ENCODE data around the gene ZSCAN9.

The ZSCAN9 gene

DNA sequence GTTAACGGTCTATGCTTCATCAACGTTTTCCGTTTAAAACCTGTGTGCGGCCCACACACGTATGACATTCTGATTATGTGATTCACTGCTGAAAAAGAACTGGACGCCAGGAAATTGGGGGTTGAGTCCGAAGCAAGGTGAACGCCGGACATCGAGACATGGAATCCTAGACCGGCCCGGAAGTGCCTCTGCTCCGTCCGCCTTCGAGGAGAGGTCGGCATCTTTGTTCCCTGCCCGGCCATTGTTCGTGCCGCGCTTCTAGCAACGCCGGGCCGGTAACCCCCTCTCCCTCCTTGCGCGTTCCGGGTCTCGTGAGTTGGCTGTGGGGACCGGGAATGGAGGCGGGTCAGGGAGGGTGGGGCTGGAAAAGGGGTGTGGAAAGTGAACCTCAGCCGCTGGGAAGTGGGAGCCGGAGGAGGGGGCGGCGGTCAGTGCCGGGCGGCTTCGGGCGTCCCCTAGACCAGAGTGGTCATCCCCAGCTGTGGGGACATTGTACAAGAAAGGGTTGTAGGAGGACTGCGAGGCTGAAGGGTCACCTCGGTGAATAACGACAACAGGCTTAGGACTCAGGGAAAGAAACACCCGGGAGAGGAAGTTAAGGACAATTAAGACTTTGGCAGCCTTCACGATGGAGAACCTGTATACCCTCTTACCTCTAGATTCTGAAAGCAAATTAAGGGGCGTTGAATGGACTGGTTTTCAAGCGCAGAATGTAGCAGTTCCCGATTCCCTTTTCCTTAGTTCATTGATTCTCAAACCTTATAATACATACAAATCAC is at the start of gene ZSCAN9:
Gene ZSCAN9, plus strand, starts transcription at position 220 of the 779 bp plus-strand sequence. CDS start 1,810 bp downstream, outside the sequence.
- peak; percentile 81 for DNase-seq (ENCODE audit: low read depth, low spot score)

DNA sequence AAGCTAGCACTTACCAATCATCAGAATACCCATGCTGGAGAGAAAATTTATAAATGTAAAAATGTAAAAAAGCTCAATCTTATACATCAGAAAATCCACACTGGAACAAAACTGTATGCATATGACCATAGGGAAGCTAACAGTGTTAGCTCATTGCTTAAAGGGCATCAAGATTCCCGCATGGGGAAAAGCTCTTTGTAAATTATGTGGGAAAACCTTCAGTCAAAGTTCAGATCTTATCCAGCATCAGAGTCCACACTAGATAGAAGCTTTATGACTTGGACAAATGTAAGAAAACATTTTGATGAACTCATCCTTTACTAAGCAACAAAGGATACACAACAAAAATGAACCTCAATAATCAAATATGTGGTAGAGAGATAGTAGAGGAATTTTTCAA is 48.7 kb upstream of the ZSCAN9 start:
- no peak for DNase-seq (ENCODE audit: low read depth, low spot score)

DNA sequence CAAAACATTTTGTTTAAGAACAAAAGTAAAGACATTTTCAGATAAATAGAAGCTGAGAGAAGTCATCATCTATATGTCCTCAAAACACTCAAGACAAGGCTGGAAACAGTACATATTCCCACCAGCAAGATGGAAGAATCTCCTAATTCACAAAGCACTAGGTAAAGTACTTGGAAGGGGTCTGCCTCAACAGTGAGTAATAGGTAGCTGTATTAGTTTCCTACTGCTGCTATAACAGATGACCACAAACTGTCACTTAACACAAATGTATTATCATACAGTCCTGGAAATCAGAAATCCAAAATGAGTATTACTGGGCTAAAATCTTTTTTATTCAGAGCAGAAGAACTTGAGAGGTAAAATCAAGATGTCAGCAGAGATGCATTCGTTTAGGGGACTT is 42.8 kb upstream of the ZSCAN9 start:
- DNase-seq (ENCODE audit: low read depth, low spot score) = no peak

DNA sequence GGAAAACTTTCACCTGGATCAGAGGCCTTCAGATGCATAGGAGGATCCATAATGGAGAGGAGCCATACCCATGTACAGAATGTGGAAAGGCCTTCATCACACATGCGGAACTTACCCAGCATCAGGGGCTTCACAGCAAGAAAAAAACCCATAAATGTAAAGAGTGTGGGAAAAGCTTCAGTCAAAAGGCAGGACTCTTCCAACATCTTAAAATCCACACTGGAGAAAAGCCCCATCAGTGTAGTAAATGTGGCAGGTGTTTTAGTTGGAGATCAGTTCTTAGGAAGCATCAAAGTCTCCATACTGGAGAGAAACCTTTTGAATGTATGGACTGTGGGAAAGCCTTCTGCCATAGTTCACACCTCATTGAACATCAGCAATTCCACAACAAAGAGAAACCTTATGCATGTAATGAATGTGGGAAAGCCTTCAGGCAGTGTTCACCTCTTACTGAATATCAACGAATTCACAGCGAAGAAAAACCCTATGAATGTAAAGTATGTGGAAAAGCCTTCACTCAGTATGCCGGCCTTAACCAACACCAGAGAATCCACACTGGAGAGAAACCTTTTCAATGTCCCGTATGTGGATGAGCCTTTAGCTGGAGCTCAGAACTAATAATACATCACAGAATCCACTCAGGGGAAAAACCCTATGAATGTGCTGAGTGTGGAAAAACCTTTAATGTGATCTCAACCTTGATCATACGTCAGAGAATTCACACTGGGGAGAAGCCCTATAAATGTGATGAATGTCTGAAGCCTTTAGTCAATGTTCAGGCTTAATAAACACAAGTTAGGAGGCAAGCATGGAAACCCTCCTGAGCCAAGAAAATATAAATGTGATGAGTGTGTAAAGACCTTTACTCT is 36.7 kb upstream of the ZSCAN9 start:
- DNase-seq (ENCODE audit: low read depth, low spot score) = no peak

DNA sequence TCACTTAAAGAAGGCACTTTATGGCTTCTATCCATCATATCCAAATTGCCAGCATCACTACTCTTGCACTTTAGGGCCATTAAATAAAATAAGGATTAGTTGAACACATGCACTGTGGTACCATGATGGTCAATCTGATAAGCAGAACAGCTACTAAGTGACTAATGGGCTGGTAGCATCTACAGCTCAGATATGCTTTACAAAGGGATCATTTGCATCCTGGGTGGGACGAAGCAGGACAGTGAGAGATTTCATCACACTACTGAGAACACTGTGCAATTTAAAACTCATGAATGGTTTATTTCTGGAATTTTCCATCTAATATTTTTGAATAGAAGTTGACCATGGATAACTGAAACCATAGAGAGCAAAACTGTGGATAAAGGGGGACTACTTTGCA is 25.1 kb upstream of the ZSCAN9 start:
- no peak for DNase-seq (ENCODE audit: low read depth, low spot score)

DNA sequence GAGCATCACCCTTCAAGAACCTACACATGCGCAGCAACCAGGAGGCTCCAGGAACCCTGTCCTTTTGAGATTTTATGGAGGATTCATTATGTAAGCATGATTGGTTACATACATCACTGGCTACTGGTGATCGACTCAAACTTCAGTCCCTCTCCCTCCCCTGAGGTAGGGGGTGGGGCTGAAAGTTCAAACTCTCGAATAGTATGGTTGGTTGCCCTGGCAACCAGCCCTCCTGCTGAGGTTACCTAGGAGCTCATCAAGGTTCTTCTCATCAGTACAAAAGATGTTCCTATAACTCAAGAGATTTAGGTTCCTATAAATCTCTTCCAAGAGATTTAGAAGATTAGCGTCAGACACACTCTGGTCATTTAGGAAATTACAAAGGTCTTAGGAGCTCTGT is 21.9 kb upstream of the ZSCAN9 start:
- DNase-seq (ENCODE audit: low read depth, low spot score) = peak; percentile 54

DNA sequence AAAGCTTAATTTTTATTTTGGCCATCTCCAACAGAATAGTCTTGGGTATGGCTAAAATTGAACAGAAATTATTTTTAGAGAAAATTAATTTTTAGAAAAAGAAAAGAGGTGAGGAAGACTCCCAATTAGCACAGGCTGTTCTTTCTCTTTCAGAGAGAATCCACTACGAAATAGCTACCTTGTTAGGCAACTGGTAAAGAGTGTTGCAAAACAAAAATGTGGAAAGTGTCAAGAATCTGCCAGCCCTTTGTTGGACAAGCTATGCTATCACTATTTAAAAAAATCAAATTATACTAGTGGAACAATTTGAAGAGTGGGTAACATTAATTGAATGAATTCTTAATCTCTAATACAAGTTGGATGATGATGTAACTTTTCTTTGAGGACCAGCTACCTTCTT is 19.2 kb upstream of the ZSCAN9 start:
- no peak for DNase-seq (ENCODE audit: low read depth, low spot score)

DNA sequence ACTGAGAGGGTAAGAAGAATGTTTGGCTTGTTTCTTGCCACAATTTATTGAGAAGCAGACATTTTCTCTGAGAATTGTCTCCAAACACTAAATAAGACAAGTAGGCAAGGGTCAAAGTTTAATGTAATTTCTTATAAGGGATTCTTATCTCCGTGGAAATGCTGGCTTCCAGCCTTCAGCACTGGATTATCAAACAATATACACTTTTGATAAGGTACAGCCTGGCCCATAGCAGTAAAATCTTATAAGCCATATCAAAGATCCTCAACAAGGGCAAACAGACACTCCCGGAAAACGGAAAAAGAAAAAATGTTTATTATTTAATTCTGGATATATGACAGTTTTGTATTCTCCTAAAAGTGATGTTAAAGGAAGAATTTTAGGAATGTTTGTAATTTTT is 18.5 kb upstream of the ZSCAN9 start:
- no peak for DNase-seq (ENCODE audit: low read depth, low spot score)

DNA sequence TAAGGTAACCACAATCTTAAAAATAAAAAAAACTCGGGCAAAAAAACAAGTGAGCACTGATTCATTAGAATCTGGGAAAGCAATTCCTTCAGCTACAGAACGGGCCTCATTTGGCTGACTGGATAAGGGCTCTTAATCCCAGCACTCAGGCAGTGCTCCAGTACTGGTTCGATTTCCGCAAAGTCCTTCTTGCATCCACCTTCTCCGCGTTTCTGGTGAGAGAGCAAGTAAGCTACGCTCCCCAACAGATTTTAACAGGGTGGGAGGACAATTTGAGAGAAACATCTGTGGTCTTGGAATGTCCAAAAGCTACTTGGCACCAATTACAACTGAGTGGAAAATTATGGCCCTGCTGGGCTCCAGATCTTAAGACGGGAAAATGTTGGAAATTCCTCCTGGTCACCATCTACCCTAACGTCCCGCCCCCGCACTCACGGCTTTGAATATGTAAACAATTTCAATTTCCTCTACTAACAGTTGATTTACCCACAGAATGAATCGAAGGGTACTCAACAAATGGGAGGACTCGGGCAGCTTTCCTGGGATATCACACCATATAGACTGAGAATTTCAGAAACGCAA is 18.1 kb upstream of the ZSCAN9 start:
- DNase-seq (ENCODE audit: low read depth, low spot score) = no peak

DNA sequence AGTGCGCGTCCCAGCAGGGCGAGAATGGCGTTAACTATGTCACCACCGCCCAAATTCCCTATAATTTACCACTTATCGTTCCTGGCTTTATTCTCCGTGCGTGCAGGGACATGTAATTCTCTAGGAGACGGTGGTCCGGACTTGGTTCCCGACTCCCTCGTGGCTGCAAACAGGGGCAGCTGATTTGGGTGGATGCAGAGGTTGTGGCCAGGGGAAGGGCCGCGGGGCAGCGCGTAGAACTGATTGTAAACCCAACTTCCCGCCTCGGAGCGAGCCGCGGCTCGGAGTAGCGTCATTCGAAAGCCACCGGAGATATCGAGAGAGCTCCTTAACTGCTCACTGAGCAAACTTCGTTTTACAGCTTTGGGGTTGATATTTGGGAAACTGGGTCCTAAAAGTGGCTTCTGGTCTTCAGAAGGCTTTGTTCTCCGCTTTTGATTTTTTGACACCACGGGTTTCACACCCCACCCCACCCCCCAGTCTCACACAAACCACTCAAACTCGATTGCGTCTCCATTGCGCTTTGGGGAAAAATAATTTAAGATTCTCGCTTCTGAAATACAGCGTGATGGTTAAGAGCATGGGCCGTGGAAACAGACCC is 17.5 kb upstream of the ZSCAN9 start:
- peak; percentile 85 for DNase-seq (ENCODE audit: low read depth, low spot score)

DNA sequence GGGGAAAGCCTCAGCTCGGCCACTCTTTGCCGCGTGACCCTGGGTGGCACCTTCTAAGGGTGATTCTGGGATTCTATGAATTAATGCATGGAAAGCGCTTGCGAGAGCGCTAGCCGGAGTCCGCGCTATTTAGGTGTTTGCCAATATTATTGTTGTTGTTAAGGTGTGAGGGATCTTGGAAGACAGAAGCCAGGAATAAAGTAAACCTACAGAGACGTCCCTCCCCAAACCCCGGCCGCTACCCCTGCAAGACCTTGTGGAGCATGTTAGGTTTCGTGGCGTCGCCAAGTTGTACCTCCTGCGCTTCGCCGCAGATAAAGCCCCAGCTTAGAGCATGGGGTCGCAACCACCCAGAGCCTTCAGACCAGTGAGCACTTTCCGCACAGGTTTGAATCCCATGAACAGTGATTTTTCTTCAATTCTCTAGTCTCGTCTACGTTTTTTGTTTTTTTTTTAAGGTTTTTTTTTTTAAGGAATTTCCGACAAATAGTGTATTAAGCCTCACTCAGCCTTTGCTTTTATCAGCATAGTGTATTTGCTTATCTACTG is 16.9 kb upstream of the ZSCAN9 start:
- DNase-seq (ENCODE audit: low read depth, low spot score) = peak; percentile 57

DNA sequence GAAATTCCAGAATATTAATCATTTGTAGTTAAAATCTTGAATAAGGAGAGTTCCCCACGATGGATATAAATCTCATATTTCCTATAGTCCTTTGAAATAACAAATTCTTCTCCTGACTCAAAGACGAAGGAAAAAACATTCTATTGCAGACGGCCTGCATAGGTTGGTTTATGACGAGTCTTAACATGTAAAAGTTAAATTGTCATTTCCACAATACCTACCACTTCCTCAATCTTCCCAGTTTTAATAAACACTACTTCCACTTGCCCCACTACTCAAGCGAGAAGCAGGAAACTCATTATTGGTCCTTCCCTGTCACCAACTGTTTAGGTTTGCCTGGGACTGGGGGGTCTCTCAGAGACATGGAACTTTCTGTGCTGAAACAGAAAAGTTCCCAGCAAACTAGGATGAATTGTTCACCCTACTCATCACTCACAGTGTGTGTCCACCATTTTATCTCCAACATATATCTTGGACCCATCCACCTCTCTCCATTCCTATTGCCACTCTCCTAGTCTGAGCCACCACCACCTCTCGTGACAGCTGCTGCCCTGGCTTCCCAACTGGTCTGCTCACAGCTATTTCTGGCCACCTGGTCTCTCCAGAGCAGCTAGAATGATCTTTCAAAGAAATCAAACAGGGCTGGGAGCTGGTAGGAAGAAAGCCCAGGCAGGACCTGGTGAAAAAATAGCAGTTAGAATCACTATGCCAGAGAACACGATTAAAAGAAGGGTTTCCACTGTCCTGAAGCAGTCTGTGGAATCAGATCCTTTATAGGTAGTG is 15.1 kb upstream of the ZSCAN9 start:
- DNase-seq (ENCODE audit: low read depth, low spot score) = no peak

DNA sequence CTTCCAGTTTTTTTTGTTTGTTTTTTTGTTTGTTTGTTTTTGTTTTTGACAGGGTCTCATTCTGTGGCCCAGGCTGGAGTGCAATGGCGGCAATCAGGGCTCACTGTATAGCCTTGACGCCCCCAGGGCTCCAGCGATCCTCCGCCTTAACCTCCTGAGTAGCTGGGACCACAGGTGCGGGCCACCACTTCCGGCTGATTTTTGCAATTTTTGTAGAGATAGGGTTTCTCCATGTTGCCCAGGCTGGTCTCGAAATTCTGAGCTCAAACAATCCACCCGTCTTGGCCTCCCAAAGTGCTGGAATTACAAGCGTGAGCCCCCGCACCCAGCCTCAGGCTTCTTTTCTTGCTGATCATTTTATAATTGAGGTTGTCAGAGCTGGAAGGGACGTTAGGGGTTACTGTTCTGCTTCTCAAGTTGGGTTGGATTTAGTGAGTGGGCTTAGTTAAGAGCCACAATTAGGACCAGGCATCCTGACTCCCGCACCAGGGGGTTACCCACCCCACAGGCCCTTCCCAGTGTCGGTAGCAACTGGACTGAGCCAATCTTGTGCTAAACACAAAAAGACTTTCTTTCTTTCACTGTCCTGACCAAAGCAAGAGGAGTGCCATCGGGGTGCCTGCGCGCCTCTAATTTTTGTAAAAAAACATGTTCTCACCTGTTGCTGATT is 13.1 kb upstream of the ZSCAN9 start:
- DNase-seq (ENCODE audit: low read depth, low spot score) = peak; percentile 58

DNA sequence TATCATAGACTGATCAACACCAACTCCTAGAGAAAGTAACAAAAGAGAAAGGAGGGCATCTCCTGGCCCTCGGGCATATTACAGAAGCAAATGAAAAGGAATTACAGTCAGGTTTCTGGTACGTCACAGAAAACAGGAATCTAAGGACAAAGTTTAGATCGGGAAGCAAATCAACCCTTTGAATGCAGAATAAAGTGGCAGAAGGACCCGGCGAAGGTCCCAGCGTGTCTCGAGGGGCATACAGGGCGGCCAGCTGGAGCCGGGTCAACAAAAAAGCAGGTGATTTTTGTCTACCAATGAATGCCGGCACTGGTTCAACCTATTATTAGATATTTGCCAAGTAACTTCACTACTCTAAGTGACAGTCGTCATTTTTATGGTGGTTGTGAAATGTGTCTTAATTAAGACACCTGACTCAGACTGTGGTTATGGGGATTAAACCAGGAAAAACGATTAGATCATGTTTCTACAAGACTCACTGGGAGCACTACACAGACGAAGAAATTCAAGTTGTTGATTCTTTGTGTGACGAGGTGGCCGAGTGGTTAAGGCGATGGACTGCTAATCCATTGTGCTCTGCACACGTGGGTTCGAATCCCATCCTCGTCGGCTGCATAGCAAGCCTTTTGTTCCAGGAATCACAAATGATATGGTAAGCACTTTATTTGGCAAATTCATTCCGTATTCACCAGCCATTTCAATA is 12.4 kb upstream of the ZSCAN9 start:
- DNase-seq (ENCODE audit: low read depth, low spot score) = peak; percentile 80

DNA sequence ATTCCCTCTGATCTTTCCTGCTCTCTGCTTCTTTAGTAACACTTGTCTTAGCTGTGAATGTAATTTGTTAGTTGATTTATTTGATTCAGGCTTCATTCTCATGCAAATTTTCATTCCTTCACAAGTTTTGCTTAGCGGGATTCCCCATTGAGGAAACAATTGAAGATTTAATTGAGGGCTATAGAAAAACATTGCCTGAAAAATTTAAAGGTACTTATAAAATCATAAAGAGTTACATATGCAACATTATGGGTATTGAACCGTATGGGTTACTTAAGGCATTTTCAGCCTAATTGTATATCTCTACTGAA is 11.9 kb upstream of the ZSCAN9 start:
- DNase-seq (ENCODE audit: low read depth, low spot score) = no peak

DNA sequence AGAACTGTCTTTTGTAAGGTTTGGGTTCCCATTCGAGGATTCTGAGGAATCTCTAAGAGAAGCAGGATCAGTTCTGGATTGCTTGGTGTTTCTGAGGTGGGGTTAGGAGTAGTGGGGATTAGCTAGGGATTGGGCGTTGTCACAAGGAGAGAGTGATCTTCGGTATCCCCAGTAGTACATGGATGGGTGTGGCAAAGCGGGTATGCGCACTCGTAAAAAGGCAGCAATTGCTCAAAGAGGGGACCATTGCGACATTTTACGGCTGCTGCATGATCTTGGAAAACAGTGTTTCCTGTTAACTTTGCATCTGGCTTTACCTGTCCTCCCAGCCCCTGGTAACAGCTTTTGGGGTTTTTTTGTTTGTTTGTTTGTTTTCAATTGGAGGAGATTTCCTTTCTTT is 9.7 kb upstream of the ZSCAN9 start:
- DNase-seq (ENCODE audit: low read depth, low spot score) = no peak

DNA sequence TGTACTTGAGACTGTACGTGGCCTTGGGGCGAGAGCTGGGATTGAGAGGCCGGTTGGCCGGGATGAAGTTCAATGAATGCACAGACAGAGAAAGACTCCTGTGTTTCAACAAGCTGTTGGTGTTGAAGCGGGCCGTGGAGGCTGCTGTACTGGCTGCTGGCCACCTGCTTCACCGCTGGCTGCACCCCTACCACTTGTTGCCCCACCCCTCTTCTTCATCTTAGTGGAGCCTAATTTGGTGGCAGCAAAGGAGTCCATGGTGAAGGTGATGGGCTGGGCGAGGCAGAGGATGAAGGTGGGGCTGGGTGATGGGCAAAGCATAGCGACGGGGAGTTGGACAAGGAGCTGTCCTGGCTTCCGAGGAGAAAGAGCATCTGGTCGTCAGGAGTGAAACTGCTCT is 7.2 kb upstream of the ZSCAN9 start:
- no peak for DNase-seq (ENCODE audit: low read depth, low spot score)

DNA sequence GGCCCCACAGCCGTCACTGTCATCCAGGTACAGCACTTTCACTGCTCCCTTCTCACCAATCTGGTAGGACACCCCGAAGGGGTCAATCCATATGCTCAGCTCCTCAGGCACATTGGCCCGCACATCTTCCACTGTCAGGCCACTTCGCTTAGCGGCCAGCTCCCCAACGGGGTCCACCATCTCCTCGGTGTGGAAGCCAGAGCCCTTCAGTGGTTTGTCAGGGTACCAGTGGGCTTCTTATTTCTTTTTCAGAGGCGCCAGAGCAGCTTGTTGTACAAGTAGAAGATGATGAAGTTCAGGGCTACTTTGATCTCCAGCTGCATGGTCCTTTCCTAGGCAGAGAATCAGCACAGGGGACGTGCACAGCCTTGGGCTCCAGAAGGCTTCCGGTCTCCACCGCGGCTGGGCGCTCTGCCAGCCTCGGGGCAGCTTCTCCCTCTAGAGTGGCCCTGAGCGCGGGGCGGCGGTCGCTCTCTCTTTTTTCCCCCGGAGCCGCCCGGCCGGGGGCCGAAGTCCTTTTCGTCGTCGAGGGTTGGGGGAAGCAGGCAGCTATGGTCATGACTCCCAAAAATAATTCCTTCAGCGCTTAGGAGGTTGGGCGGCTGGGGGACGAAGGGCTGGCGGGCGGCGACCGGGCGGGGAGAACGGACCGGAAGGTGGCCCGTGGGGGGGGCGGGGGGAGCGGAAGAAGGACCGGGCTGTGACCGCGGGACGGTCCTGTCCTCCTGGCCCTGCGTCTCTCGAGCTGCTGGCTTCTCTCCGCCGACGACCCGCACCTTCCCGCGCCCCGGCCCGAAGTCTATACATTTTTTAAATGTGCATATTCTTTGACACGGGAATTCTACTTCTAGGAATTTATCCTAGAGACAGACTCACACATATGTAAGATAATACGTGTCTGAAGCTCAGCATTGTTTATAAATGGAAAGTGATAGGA is 6.5 kb upstream of the ZSCAN9 start:
- DNase-seq (ENCODE audit: low read depth, low spot score) = peak; percentile 62

Measured in ELF-1 (cell line).